NOMO-1 treated with dmso at 0.1 percent for 144 hours (cell line): Measurements from ENCODE around the gene ETHE1.
"Not testable (repeated sequence)": the region's sequence is repeated elsewhere in the genome, so short reads cannot be mapped to it uniquely, and the experiment has no call there.

Source experiments
- DNase-seq: peaks from one replicate; lab custom pipeline; 2025; ENCODE audit not compliant: unreplicated experiment; lab: John Stamatoyannopoulos, UW

Gene ETHE1

DNA sequence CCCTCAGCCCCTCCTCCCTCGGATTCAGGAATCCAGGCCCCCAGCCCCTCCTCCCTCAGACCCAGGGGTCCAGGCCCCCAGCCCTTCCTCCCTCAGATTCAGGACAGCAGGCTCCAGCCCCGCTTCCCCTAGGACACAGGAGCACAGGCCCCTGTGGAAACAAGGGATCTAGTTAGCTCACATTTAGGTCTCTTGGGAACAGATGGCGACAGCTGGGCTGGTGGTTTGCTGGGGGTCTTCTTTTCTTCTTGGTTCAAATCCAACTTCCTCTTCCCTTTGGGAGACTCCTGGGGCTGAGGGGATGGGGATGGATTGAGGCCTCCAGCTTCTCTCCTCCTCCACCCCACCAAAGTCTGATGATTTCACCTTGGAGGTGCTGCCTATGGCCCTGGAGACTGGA lies 25.6 kb upstream of the ETHE1 start:
- DNase-seq: no peak

GRCh38 chr19:43552198-43552450 lies 25.1 kb upstream of the ETHE1 start:
- no peak for DNase-seq

- DNase-seq: no peak
Measured at GRCh38 chr19:43551399-43552197, 24.6 kb upstream of the ETHE1 start.

DNA sequence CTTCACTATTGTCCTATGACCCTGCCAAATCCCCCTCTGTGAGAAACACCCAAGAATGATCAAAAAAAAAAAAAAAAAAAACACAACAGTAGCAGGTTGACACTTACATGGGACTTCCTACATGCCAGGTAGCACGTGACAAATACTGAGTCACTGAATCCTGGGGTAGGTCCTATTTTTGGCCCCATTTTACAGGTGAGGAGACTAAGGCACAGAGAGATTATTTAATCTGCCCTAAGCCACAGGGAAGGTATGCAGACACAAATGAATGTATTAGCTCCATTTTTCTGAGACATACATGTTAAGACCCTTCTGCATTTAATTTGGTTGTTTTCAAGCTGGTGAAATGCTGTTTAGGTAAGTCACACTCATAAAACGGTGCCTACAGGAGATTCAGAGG lies 21.7 kb upstream of the ETHE1 start:
- DNase-seq: no peak

- DNase-seq: not testable (repeated sequence)
Measured at GRCh38 chr19:43547926-43548325, 20.9 kb upstream of the ETHE1 start.

GRCh38 chr19:43546581-43546980 lies 19.6 kb upstream of the ETHE1 start:
- no peak for DNase-seq

GRCh38 chr19:43545981-43546380 lies 19.0 kb upstream of the ETHE1 start:
- no peak for DNase-seq

- DNase-seq: no peak
Measured at GRCh38 chr19:43545276-43545675, 18.3 kb upstream of the ETHE1 start.

DNA sequence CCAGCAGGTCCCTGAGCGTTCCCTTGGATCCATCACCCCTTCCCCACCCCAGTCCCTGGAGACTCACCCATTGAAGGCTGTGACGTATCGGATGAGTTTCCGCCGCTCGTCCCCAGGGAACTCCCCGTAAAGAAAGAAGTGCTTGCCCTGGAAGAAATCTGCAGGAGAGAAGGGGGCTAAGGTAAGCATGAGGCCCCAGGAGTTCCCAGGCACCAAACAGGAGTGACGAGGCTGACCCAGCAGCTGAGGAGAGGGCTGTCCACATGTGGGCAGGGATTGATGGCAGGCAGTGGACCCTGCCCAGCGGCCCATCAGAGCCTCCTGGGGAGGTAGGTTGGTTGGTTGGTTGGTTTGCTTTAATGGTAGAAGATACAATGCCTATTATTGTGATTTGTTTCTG lies 17.1 kb upstream of the ETHE1 start:
- DNase-seq: no peak

DNA sequence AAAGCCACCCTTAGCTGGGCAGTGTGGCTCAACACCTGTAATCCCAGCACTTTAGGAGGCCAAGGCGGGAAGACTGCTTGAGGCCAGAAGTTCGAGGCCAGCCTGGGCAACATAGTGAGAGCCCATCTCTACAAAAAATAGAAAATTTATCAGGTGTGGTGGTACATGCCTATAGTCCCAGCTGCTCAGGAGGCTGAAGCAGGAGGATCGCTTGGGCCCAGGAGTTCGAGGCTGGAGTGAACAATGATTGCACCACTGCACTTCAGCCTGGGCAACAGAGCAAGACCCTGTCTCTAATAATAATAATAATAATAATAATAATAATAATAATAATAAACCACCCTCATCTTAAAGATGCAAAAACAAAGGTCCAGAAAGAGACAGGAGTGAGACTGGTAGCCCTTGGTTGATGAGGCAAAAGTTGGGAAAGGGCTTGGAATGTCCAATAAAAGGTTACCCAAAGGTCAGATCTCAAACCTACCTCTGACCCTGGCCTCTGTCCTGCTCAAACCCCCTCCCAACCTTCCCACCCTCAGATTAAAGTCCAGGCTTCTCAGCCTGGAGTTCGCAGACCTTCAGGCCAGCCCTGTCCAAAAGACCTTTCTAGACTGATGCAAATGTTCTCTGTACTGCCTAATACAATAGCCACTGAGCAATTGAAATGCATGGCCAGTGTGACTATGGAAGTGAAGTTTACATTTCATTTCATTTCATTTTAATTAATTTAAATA lies 15.1 kb upstream of the ETHE1 start:
- DNase-seq: no peak

GRCh38 chr19:43540381-43540780 lies 13.4 kb upstream of the ETHE1 start:
- DNase-seq: no peak

DNA sequence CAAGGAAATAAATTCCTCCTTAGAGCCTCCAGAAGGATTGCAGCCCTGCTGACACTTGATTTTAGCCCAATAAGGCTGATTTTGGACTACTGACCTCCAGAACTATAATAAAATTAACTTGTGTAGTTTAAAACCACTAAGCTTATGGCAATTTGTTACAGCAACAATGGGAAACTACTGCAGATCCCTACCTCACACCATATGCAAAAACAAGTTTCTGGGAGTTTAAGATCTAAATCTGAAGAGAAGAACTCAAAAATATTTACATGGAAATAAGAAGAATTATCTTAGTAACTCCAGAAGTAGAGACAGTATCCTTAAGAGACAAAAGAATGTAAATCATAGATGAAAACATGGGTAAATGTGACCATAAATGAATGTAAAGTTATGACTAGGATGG lies 11.9 kb upstream of the ETHE1 start:
- no peak for DNase-seq

GRCh38 chr19:43534816-43535761 lies 8.1 kb upstream of the ETHE1 start:
- DNase-seq: no peak

DNA sequence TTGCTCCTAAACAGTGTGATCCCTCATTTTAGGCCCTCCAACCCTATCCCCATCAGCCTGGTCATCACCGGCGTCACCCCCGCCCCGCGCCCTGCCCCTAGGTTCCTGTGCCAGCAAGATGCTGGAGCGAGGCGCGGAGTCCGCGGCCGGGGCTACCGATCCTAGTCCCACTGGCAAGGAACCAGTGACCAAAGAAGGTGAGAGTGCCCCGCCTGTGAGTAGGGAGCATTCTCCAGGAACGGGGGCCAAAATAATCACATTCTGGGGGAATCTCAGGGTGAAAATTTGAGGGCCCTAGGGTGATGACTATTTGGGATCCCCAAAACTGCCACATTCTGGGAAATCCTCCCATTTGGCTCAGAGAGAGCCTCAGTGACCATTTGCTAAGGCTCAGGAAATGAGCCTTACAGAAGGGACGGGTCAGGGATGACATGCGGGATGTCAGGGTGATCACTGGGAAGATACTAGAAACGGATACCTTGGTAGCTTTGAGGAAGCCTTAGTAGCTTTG lies 7.4 kb upstream of the ETHE1 start:
- no peak for DNase-seq

- peak; percentile 93 for DNase-seq
Measured at GRCh38 chr19:43533546-43534304, 6.7 kb upstream of the ETHE1 start.

GRCh38 chr19:43532962-43533545 lies 6.1 kb upstream of the ETHE1 start, which contains the start of gene ZNF575:
ZNF575 (plus strand) TSS chr19:43533188; CDS start chr19:43534423, 1,235 bp downstream.
- DNase-seq: peak; percentile 83

DNA sequence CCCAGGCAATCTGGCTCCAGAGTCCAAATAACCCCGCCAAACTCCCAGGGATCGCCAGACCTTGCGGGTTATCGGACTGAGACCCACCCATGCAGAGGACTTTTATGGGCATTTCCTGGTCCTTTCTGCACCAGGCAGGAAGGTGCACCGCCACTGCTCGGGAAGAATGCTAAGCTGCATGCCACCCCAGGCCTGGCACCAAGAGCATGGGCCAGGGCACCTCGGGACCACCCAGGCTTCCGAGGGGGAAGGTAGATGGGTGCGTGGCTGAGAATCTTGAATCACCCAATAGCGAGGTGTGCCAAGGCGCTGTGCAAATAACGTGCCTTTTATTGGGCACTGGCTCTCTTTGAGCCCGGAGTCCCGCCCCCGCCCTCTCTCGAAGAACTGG lies 5.6 kb upstream of the ETHE1 start:
- peak; percentile 42 for DNase-seq

DNA sequence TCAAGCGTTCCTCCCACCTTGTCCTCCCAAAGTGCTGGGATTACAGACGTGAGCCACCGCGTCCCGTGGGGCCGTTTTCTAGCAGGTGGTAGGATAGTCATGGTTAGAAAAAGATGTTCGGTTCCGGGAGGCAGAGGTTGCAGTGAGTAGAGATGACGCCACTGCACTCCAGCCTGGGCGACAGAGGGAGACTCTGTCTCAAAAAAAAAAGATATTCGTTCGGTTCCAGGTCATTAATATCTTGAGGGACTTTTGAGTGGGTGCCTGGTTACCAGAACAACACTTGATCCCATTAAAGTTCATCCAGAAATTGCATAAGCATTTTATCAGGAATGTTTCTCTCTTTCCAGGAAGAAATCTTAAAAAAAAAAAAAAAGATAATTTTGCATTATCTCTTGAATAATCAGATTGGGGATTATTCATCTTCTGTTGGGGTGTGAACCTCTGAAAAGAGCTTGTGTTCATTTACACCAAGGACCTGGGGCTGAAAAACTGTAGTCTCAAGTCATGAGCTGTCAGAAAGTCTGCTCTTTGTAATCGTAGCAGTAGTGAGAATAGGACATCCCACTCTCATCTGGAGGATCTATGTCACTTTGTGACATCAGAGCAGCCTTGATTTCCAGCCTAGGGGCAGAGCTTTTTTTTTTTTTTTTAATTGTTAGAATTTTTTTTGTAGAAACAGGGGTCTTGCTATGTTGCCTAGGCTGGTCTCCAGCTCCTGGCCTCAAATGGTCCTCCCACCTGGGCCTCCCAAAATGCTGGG lies 1.0 kb upstream of the ETHE1 start:
- no peak for DNase-seq
